Esophagus mucosa (tissue), 1 donor: ENCODE data around the gene SRRM4. TPM values are rescaled to one million over a fixed set of nuclear protein-coding genes. Genes with fewer than 3 reads are reported as not detected.

ENCODE experiments used
- ATAC-seq: fragments of 200-7000 bp; cut with Tn5 transposase; one replicate; pipeline ENCODE4 v1.9.1; 2020
- total RNA-seq: library from RNA; stranded (reverse); gene quantifications from one replicate; pipeline ENCODE4 v1.2.4, GENCODE V29; 2023
- donor health status: DM: yes; HTN: yes; CAD: no.

The SRRM4 gene
- total RNA-seq, 1 donor from 2014 or later: not detected

- ATAC-seq: no peak
Measured at GRCh38 chr12:119122751-119123150, 141.4 kb downstream of the SRRM4 start.

GRCh38 chr12:119128527-119128926, 147.2 kb downstream of the SRRM4 start:
- ATAC-seq: peak; percentile 52

GRCh38 chr12:119129827-119130434, 148.6 kb downstream of the SRRM4 start:
- ATAC-seq: no peak

GRCh38 chr12:119130523-119130922, 149.2 kb downstream of the SRRM4 start:
- no peak for ATAC-seq

- no peak for ATAC-seq
Measured at GRCh38 chr12:119134284-119135072, 153.1 kb downstream of the SRRM4 start.

- no peak for ATAC-seq
Measured at GRCh38 chr12:119136811-119137410, 155.6 kb downstream of the SRRM4 start.

- ATAC-seq: no peak
Measured at GRCh38 chr12:119139448-119139847, 158.1 kb downstream of the SRRM4 start.

GRCh38 chr12:119145367-119145766, 164.0 kb downstream of the SRRM4 start:
- no peak for ATAC-seq

- ATAC-seq: no peak
Measured at GRCh38 chr12:119147847-119148448, 166.6 kb downstream of the SRRM4 start.

- no peak for ATAC-seq
Measured at GRCh38 chr12:119149270-119149669, 167.9 kb downstream of the SRRM4 start.

- no peak for ATAC-seq
Measured at GRCh38 chr12:119151445-119152026, 170.2 kb downstream of the SRRM4 start.

GRCh38 chr12:119153477-119154434, 172.4 kb downstream of the SRRM4 start:
- peak; percentile 79 for ATAC-seq

- no peak for ATAC-seq
Measured at GRCh38 chr12:119154435-119154818, 173.1 kb downstream of the SRRM4 start.

GRCh38 chr12:119156401-119157044, 175.2 kb downstream of the SRRM4 start:
- no peak for ATAC-seq

- no peak for ATAC-seq
Measured at GRCh38 chr12:119157528-119157927, 176.2 kb downstream of the SRRM4 start.

GRCh38 chr12:119157978-119158377, 176.6 kb downstream of the SRRM4 start:
- no peak for ATAC-seq

- no peak for ATAC-seq
Measured at GRCh38 chr12:119158402-119158801, 177.1 kb downstream of the SRRM4 start.

GRCh38 chr12:119159844-119160243, 178.5 kb downstream of the SRRM4 start:
- ATAC-seq: no peak

GRCh38 chr12:119167902-119168301, 186.6 kb downstream of the SRRM4 start:
- ATAC-seq: peak; percentile 89

- no peak for ATAC-seq
Measured at GRCh38 chr12:119168721-119169120, 187.4 kb downstream of the SRRM4 start.

- peak; percentile 80 for ATAC-seq
Measured at GRCh38 chr12:119169150-119169549, 187.8 kb downstream of the SRRM4 start.
